K562 (cell line): Measurements from ENCODE around the gene RPL39. TPM values are rescaled to one million over a fixed set of nuclear protein-coding genes. Genes with fewer than 3 reads are reported as not detected.
A peak's percentile ranks its signal among the peaks of the same experiment; 100 is the strongest.

Experiments used
- DIDO1 ChIP-seq: fragments of 450-650 bp; IDR thresholded peaks from 2 replicates; pipeline ENCODE4 v1.6.1; 2016; ENCODE audit warnings: low read depth, missing biosample characterization, missing genetic modification characterization
- KDM4B ChIP-seq, 2 experiments: fragments of 450-650 bp in 1 of 2; sonication (generic) in 1 of 2; IDR thresholded peaks; 2 replicates each; pipeline ENCODE4 v1.6.1; 2016 to 2017; ENCODE audit warnings: borderline replicate concordance in 2 of 2, antibody characterized with exemption in 1 of 2, low read depth in 1 of 2, mild to moderate bottlenecking in 1 of 2
- NEUROD1 ChIP-seq: fragments of 150-350 bp; IDR thresholded peaks from 2 replicates; pipeline ENCODE4 v1.6.1; 2014; ENCODE audit warnings: borderline replicate concordance, low read length, low read depth; ENCODE audit not compliant: partially characterized antibody
- POLR2B ChIP-seq: fragments of 450-650 bp; IDR thresholded peaks from 2 replicates; pipeline ENCODE4 v1.6.1; 2018; ENCODE audit warnings: low read depth; ENCODE audit not compliant: partially characterized antibody
- PTBP1 ChIP-seq: fragments of 200-400 bp; formaldehyde crosslinking; IDR thresholded peaks from 2 replicates; pipeline ENCODE4 v1.6.1; 2017; ENCODE audit warnings: low read depth, low read length
- PYGO2 ChIP-seq: fragments of 450-650 bp; IDR thresholded peaks from 2 replicates; pipeline ENCODE4 v1.6.1; 2016; ENCODE audit warnings: mild to moderate bottlenecking, missing genetic modification characterization, moderate library complexity, missing compliant biosample characterization
- RHOXF2B ChIP-seq: fragments of 250-450 bp; sonication (Bioruptor Pico); conservative IDR thresholded peaks from 2 replicates; pipeline ENCODE4 v1.5.1; 2021
- TAF7 ChIP-seq: fragments of 450-650 bp; IDR thresholded peaks from 2 replicates; pipeline ENCODE4 v1.6.1; 2016; ENCODE audit warnings: missing genetic modification characterization, missing compliant biosample characterization
- TFAM ChIP-seq: fragments of 250-450 bp; sonication (Bioruptor Pico); conservative IDR thresholded peaks from 2 replicates; pipeline ENCODE4 v1.5.0; 2021; ENCODE audit warnings: mild to moderate bottlenecking, moderate library complexity
- ZKSCAN8 ChIP-seq: fragments of 200-800 bp; sonication (Bioruptor generic); IDR thresholded peaks from 2 replicates; pipeline ENCODE4 v1.6.1; 2016; ENCODE audit warnings: missing genetic modification characterization, missing compliant biosample characterization
- ZNF121 ChIP-seq: sonication (generic); formaldehyde crosslinking; conservative IDR thresholded peaks from 2 replicates; pipeline ENCODE4 v1.8.0; 2022; ENCODE audit warnings: missing genetic modification reagents
- polyA plus RNA-seq, 8 experiments: library from polyadenylated mRNA; depleted of rRNA in 4 of 8; stranded (reverse) in 5 of 8; unstranded in 3 of 8; fragments of >200 nt; fragmentation: Nextera tagmentation in 2 of 8; fragmentation: Illumina TruSeq in 1 of 8; extraction: Ambion mirVana in 2 of 8; extraction: Trizol in 1 of 8; gene quantifications; 2 replicates each; pipeline versions ENCODE4 v1.2.1 to v1.2.3, GENCODE V29; 2011 to 2014; ENCODE audit warnings: inconsistent platforms in 1 of 8, missing spikeins in 1 of 8
- total RNA-seq, 7 experiments: library from RNA; depleted of rRNA in 6 of 7; stranded (reverse); fragments of >200 nt in 6 of 7; fragmentation: Illumina TruSeq in 2 of 7; extraction: Trizol in 2 of 7; gene quantifications; 2 replicates each; pipeline versions ENCODE4 v1.2.1 to v1.2.3, GENCODE V29; 2011 to 2021; ENCODE audit warnings: low replicate concordance in 1 of 7
- TF ChIP-seq, protein P1 (sequence below): IDR thresholded peaks from 2 replicates; pipeline ENCODE4 v1.6.1; 2016; ENCODE audit warnings: missing genetic modification characterization, missing compliant biosample characterization
- TF ChIP-seq, protein P2 (sequence below): fragments of 450-650 bp; IDR thresholded peaks from 2 replicates; pipeline ENCODE4 v1.6.1; 2016; ENCODE audit warnings: antibody characterized with exemption
- TF ChIP-seq, protein P3 (sequence below): fragments of 450-650 bp; formaldehyde crosslinking; IDR thresholded peaks from 2 replicates; pipeline ENCODE4 v1.4.0; 2022; ENCODE audit warnings: mild to moderate bottlenecking, moderate library complexity

Gene RPL39
- total and polyA plus RNA-seq, 9 of the 15 experiments (the other 6 are each of a cell fraction or from before 2014, with no cell fraction given), result 1,382 to 5,043 (median 3,226) TPM

DNA sequence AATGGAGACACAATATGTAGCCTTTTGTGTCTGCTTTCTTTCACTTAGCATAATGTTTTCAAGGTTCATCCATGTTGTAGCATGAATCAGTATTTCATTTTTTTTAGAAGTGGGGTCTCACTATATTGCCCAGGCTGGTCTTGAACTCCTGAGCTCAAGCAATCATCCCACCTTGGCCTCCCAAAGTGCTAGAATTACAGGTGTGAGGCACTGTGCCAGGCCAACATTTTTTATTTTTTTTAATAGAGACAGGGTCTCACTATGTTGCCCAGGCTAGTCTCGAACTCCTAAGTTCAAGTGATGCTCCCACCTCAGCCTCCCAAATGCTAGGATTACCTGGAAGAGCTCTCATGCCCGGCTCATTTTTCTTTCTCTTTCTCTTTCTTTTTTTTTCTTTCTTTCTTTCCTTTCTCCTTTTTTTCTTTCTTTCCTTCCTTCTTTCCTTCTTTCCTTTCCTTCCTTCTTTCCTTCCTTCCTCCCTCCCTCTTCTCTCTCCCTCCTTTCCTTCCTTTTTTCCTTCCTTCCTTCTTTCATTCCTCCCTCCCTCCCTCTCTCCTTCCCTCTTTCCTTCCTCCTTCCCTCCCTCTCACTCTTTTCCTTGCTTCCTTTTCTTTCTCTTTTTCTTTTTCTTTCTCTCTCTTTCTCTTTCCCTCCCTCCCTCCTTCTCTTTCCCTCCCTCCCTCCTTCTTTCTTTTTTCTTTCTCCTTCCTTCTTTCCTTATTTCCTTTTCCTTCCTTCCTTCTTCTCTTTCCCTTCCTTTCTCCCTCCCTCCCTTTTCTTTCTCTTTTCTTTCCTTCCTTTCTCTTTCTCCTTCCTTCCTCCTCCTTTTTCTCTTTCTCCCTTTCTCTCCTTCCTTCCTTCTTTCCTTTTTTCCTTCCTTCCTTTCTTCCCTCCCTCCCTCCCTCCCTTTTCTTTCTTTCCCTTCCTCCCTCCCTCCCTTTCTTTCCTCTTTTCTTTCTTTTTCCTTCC is 10.1 kb upstream of the RPL39 start (continued):
- TF ChIP-seq ZKSCAN8, result no peak
- TF ChIP-seq PTBP1, result no peak
- no peak for TF ChIP-seq DIDO1 (tag)
- TF ChIP-seq, protein P1, sequence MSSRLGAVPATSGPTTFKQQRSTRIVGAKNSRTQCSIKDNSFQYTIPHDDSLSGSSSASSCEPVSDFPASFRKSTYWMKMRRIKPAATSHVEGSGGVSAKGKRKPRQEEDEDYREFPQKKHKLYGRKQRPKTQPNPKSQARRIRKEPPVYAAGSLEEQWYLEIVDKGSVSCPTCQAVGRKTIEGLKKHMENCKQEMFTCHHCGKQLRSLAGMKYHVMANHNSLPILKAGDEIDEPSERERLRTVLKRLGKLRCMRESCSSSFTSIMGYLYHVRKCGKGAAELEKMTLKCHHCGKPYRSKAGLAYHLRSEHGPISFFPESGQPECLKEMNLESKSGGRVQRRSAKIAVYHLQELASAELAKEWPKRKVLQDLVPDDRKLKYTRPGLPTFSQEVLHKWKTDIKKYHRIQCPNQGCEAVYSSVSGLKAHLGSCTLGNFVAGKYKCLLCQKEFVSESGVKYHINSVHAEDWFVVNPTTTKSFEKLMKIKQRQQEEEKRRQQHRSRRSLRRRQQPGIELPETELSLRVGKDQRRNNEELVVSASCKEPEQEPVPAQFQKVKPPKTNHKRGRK (tag), result peak; percentile 92
- TF ChIP-seq KDM4B (IDR thresholded peaks at IDR 0.05; ENCODE audit: borderline replicate concordance in 2 of 2, low read depth in 1 of 2), result no peak
- TF ChIP-seq, protein P2, sequence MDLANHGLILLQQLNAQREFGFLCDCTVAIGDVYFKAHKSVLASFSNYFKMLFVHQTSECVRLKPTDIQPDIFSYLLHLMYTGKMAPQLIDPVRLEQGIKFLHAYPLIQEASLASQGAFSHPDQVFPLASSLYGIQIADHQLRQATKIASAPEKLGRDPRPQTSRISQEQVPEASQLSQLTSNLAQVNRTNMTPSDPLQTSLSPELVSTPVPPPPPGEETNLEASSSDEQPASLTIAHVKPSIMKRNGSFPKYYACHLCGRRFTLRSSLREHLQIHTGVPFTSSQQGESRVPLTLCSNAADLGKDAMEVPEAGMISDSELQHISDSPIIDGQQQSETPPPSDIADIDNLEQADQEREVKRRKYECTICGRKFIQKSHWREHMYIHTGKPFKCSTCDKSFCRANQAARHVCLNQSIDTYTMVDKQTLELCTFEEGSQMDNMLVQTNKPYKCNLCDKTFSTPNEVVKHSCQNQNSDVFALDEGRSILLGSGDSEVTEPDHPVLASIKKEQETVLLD, result 0 out of 2 replicates have a peak, but pooled peaks have one; percentile 26
- no peak for TF ChIP-seq RHOXF2B (CRISPR knock-in tag)
- TF ChIP-seq ZNF121 (CRISPR knock-in tag), result peak; percentile 87
- TF ChIP-seq POLR2B, result no peak
- no peak for TF ChIP-seq PYGO2 (tag)
- TF ChIP-seq NEUROD1, result no peak
- no peak for TF ChIP-seq TFAM (CRISPR knock-in tag)
- TF ChIP-seq, protein P3, sequence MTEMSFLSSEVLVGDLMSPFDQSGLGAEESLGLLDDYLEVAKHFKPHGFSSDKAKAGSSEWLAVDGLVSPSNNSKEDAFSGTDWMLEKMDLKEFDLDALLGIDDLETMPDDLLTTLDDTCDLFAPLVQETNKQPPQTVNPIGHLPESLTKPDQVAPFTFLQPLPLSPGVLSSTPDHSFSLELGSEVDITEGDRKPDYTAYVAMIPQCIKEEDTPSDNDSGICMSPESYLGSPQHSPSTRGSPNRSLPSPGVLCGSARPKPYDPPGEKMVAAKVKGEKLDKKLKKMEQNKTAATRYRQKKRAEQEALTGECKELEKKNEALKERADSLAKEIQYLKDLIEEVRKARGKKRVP (CRISPR knock-in tag), result no peak
- no peak for TF ChIP-seq TAF7 (tag)
- TF ChIP-seq, all 486 proteins: peak for 5
